Vagina (tissue), 2 donors: ENCODE measurements around the gene RNF138.
"Not testable (repeated sequence)": the region's sequence is repeated elsewhere in the genome, so short reads cannot be mapped to it uniquely, and the experiment has no call there.

Source experiments
- CTCF ChIP-seq, 3 experiments: fragments of 450-650 bp in 2 of 3; fragments of 200-600 bp in 1 of 3; sonication (generic) in 1 of 3; IDR thresholded peaks; one replicate each; pipeline ENCODE4 v1.5.1; 2017 to 2019; ENCODE audit warnings: antibody characterized with exemption in 3 of 3, mild to moderate bottlenecking in 2 of 3, moderate library complexity in 2 of 3
- POLR2A ChIP-seq, 2 donors: fragments of 450-650 bp; IDR thresholded peaks; one replicate each; pipeline ENCODE4 v1.6.1; 2017; ENCODE audit warnings: antibody characterized with exemption in 2 of 2, mild to moderate bottlenecking in 2 of 2, moderate library complexity in 2 of 2

GRCh38 chr18:32176745-32177144 is 85.1 kb downstream of the RNF138 start:
- TF ChIP-seq CTCF, POLR2A (IDR thresholded peaks at IDR 0.05): not testable (repeated sequence)
